ENCODE data around the gene CRYL1. TPM values are rescaled to one million over a fixed set of nuclear protein-coding genes. Genes with fewer than 3 reads are reported as not detected.

The CRYL1 gene
- total RNA-seq, 1 donor from 2014 or later = 13.1 TPM

GRCh38 chr13:20497006-20497775 is 28.5 kb downstream of the CRYL1 start:
- H3K4me1 ChIP-seq = peaks cover 0 to 4% of the 10 kb centered on the region in 2 donors
- no peak overlapping the region for H3K27ac ChIP-seq
- H3K4me3 ChIP-seq = no peak overlapping the region
- no peak for DNase-seq (ENCODE audit: low spot score in 2 of 2)
- intact Hi-C loops (cut with DNase I) = loop anchor here (5.0 to 10.0 kb wide), 3 partner anchors 218 to 330 kb away; partner anchors contain the start of gene GJB2
- H3K9me3 ChIP-seq = no peaks in the 10 kb centered on the region
- H3K36me3 ChIP-seq = peaks cover 0 to 3% of the 10 kb centered on the region in 2 donors
- no peak for TF ChIP-seq CTCF (IDR thresholded peaks at IDR 0.05)
- no peaks in the 10 kb centered on the region for H3K27me3 ChIP-seq

- TF ChIP-seq CTCF (IDR thresholded peaks at IDR 0.05) = peak; percentile 68 to 94 (median 93)
- Histone ChIP-seq H3K27me3 (no peaks in the 10 kb centered on the region), H3K9me3 (no peaks in the 10 kb centered on the region), H3K4me3 (peak overlapping the region in 1 of 2 donors; percentile 34), H3K36me3 (peaks cover 0 to under 1% of the 10 kb centered on the region in 2 donors), H3K4me1 (peaks cover 0 to 4% of the 10 kb centered on the region in 2 donors), H3K27ac (no peak overlapping the region)
- peak in 1 of 2 donors; percentile 81 for DNase-seq (ENCODE audit: low spot score in 2 of 2)
- intact Hi-C loops (cut with DNase I) = loop anchor here (2.0 to 10.0 kb wide), 4 partner anchors 219 to 429 kb away; partner anchors contain the start of gene GJB2
These were observed 30.3 kb downstream of the CRYL1 start for GRCh38 chr13:20495087-20496023.

- Histone ChIP-seq H3K27me3 (no peaks in the 10 kb centered on the region), H3K4me3 (no peak overlapping the region), H3K9me3 (no peaks in the 10 kb centered on the region), H3K36me3 (no peaks in the 10 kb centered on the region), H3K27ac (no peak overlapping the region), H3K4me1 (peaks cover 0 to 4% of the 10 kb centered on the region in 2 donors)
- TF ChIP-seq CTCF (IDR thresholded peaks at IDR 0.05) = no peak
- intact Hi-C loops (cut with DNase I) = loop anchor here (2.0 to 10.0 kb wide), 4 partner anchors 220 to 430 kb away; partner anchors contain the start of gene GJB2
- no peak for DNase-seq (ENCODE audit: low spot score in 2 of 2)
These were observed 31.0 kb downstream of the CRYL1 start for GRCh38 chr13:20494656-20495055.

- no peaks in the 10 kb centered on the region for H3K9me3 ChIP-seq
- TF ChIP-seq CTCF (IDR thresholded peaks at IDR 0.05) = peak in 2 of 3 experiments; percentile 5 to 16
- peaks cover 7 to 13% of the 10 kb centered on the region in 2 donors for H3K36me3 ChIP-seq
- H3K4me3 ChIP-seq = no peak overlapping the region
- H3K4me1 ChIP-seq = peaks cover 0 to 4% of the 10 kb centered on the region in 2 donors
- DNase-seq (ENCODE audit: low spot score in 2 of 2) = no peak
- no peaks in the 10 kb centered on the region for H3K27me3 ChIP-seq
- H3K27ac ChIP-seq = no peak overlapping the region
- intact Hi-C loops (cut with DNase I) = loop anchor here (10.0 kb wide), 2 partner anchors 222 to 298 kb away; partner anchors contain the start of gene GJB2
These were observed 33.0 kb downstream of the CRYL1 start for GRCh38 chr13:20492641-20493040.

GRCh38 chr13:20491926-20492435 is 33.7 kb downstream of the CRYL1 start:
- peaks cover 0 to 4% of the 10 kb centered on the region in 2 donors for H3K4me1 ChIP-seq
- H3K9me3 ChIP-seq = no peaks in the 10 kb centered on the region
- H3K36me3 ChIP-seq = peaks cover 8 to 13% of the 10 kb centered on the region in 2 donors
- intact Hi-C loops (cut with DNase I) = loop anchor here (10.0 kb wide), 2 partner anchors 223 to 297 kb away; partner anchors contain the start of gene GJB2
- no peaks in the 10 kb centered on the region for H3K27me3 ChIP-seq
- no peak overlapping the region for H3K4me3 ChIP-seq
- TF ChIP-seq CTCF (IDR thresholded peaks at IDR 0.05) = no peak
- DNase-seq (ENCODE audit: low spot score in 2 of 2) = no peak
- no peak overlapping the region for H3K27ac ChIP-seq
